Measurements from ENCODE around the gene KRT82. TPM values are rescaled to one million over a fixed set of nuclear protein-coding genes. Genes with fewer than 3 reads are reported as not detected.
A peak's percentile ranks its signal among the peaks of the same experiment; 100 is the strongest.

KRT82 gene
- total and polyA plus RNA-seq, 4 donors: not detected

DNA sequence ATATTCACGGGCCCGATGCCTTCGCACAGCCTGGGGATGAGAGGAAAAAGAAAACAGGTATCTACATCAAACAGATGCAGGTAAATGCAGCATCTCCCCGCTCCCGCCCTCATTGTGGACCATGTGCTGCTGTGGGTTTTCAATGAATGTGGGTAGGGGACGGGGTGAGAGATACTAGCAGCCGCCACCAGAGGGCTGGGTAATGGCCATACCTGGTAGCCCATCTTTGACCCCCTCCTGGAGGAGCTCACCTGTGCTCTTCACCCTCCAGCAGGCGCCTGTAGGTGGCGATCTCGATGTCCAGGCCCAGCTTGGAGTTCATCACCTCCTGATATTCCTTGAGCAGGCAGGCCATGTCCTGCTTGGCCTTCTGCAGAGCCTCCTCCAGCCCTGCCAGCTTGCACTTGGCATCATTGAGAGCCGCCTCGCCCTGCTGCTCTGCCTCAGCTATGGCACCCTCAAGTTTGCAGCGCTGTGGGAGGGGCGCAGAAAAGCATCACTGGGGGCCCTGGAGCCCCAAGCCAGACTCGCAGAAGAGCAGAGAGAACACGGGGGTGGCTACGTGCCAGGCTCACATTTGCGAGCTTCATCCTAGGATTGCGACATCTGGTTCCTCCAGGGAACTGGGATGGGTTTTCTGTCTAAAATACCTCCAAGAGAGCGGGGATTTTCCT lies 10.2 kb downstream of the KRT82 start:
- ATAC-seq (ENCODE audit: insufficient read depth, low FRiP score): no peak
- DNase-seq: peak in 1 of 3 donors; percentile 67
- H3K27ac ChIP-seq (ENCODE audit: low read depth in 1 of 2, low read length in 1 of 2): no peak overlapping the region
- no peaks in the 10 kb centered on the region for H3K9me3 ChIP-seq (ENCODE audit: control insufficient read depth in 4 of 4, insufficient read depth in 3 of 4, low read length in 3 of 4)
- 64 to 74% methylated on average over 20 of the region's 20 CpGs for WGBS, 2 donors
- peaks cover 0 to 3% (median 0%) of the 10 kb centered on the region in 3 donors for H3K27me3 ChIP-seq (ENCODE audit: control insufficient read depth in 3 of 3, insufficient read depth in 3 of 3, low read length in 2 of 3)
- no peak overlapping the region for H3K4me3 ChIP-seq
- H3K36me3 ChIP-seq (ENCODE audit: control insufficient read depth in 4 of 4, insufficient read depth in 4 of 4, low read length in 4 of 4): no peaks in the 10 kb centered on the region
- no peak overlapping the region for H3K9ac ChIP-seq (ENCODE audit: insufficient read depth in 1 of 2, low read length in 2 of 2)
- TF ChIP-seq, protein P1, sequence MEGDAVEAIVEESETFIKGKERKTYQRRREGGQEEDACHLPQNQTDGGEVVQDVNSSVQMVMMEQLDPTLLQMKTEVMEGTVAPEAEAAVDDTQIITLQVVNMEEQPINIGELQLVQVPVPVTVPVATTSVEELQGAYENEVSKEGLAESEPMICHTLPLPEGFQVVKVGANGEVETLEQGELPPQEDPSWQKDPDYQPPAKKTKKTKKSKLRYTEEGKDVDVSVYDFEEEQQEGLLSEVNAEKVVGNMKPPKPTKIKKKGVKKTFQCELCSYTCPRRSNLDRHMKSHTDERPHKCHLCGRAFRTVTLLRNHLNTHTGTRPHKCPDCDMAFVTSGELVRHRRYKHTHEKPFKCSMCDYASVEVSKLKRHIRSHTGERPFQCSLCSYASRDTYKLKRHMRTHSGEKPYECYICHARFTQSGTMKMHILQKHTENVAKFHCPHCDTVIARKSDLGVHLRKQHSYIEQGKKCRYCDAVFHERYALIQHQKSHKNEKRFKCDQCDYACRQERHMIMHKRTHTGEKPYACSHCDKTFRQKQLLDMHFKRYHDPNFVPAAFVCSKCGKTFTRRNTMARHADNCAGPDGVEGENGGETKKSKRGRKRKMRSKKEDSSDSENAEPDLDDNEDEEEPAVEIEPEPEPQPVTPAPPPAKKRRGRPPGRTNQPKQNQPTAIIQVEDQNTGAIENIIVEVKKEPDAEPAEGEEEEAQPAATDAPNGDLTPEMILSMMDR (IDR thresholded peaks at IDR 0.05; ENCODE audit: control extremely low read depth, extremely low read depth): no peak
- H3K4me1 ChIP-seq (ENCODE audit: control insufficient read depth in 5 of 5, insufficient read depth in 5 of 5, low read length in 5 of 5): peaks cover 0 to 11% (median 0%) of the 10 kb centered on the region in 5 donors

DNA sequence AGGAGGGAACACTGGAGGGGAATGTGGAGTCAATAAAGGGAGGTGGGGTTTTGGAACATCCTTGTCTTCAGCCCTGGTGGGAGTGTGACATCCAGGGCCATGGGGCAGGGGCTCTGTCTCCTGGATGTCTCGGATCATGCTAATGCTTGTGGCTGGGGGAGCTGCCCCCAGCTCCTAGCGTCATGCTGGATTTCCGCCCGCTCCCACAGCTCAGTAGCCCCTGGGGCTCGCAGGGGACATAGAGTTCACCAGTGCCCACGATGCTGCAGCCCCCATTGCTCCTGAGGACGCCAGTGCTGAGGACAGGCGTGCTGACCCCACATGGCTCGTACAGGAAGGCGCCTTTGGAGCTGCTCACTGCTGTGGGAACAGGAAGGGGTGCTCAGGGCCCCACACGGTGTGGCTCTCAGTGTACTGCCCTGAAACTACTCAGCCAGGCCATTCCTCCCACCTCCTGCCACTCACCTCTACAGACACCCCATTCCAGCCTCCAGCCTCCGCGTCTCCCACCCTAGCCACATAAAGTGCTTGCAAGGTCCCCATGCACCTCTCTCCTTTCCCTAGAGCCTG lies 11.2 kb downstream of the KRT82 start:
- WGBS, 2 donors: 85 to 86% methylated on average over 13 of the region's 13 CpGs
- H3K9me3 ChIP-seq (ENCODE audit: control insufficient read depth in 4 of 4, insufficient read depth in 3 of 4, low read length in 3 of 4): no peaks in the 10 kb centered on the region
- no peak for DNase-seq
- H3K9ac ChIP-seq (ENCODE audit: insufficient read depth in 1 of 2, low read length in 2 of 2): no peak overlapping the region
- H3K4me3 ChIP-seq: no peak overlapping the region
- no peak for ATAC-seq (ENCODE audit: insufficient read depth, low FRiP score)
- H3K27ac ChIP-seq (ENCODE audit: low read depth in 1 of 2, low read length in 1 of 2): no peak overlapping the region
- no peaks in the 10 kb centered on the region for H3K36me3 ChIP-seq (ENCODE audit: control insufficient read depth in 4 of 4, insufficient read depth in 4 of 4, low read length in 4 of 4)
- H3K27me3 ChIP-seq (ENCODE audit: control insufficient read depth in 3 of 3, insufficient read depth in 3 of 3, low read length in 2 of 3): peaks cover 0 to 3% (median 0%) of the 10 kb centered on the region in 3 donors
- H3K4me1 ChIP-seq (ENCODE audit: control insufficient read depth in 5 of 5, insufficient read depth in 5 of 5, low read length in 5 of 5): peaks cover 0 to 11% (median 0%) of the 10 kb centered on the region in 5 donors
- TF ChIP-seq, protein P1 (IDR thresholded peaks at IDR 0.05; ENCODE audit: control extremely low read depth, extremely low read depth): no peak

GRCh38 chr12:52392465-52393007 lies 13.6 kb downstream of the KRT82 start:
- 91 to 92% methylated on average over 7 of the region's 7 CpGs for WGBS, 2 donors
- peaks cover 0 to 4% (median 3%) of the 10 kb centered on the region in 3 donors for H3K27me3 ChIP-seq (ENCODE audit: control insufficient read depth in 3 of 3, insufficient read depth in 3 of 3, low read length in 2 of 3)

More at GRCh38 chr12:52392465-52393007, 13.6 kb downstream of the KRT82 start:
- Histone ChIP-seq H3K4me3 (no peak overlapping the region), H3K36me3 (ENCODE audit: control insufficient read depth in 4 of 4, insufficient read depth in 4 of 4, low read length in 4 of 4) (no peaks in the 10 kb centered on the region), H3K9ac (ENCODE audit: insufficient read depth in 1 of 2, low read length in 2 of 2) (no peak overlapping the region), H3K9me3 (ENCODE audit: control insufficient read depth in 4 of 4, insufficient read depth in 3 of 4, low read length in 3 of 4) (no peaks in the 10 kb centered on the region), H3K4me1 (ENCODE audit: control insufficient read depth in 5 of 5, insufficient read depth in 5 of 5, low read length in 5 of 5) (peaks cover 0 to 11% (median 0%) of the 10 kb centered on the region in 5 donors), H3K27ac (ENCODE audit: low read depth in 1 of 2, low read length in 1 of 2) (no peak overlapping the region)
- ATAC-seq (ENCODE audit: insufficient read depth, low FRiP score): no peak
- DNase-seq: no peak
- TF ChIP-seq, protein P1 (IDR thresholded peaks at IDR 0.05; ENCODE audit: control extremely low read depth, extremely low read depth): no peak

Data from lung (tissue), 12 donors.